HG03565 (cell line): ENCODE data around the gene CCND2.

ENCODE experiments used
- ATAC-seq: cut with Tn5 transposase; IDR thresholded peaks from one replicate; pipeline ENCODE4 v1.9.1; 2021; ENCODE audit warnings: mild to moderate bottlenecking, moderate library complexity; ENCODE audit not compliant: unreplicated experiment

CCND2 gene

GRCh38 chr12:4289231-4289878, 15.8 kb downstream of the CCND2 start:
- ATAC-seq, result no peak

- ATAC-seq, result no peak
Measured at GRCh38 chr12:4289998-4290790, 16.6 kb downstream of the CCND2 start.

- ATAC-seq, result no peak
Measured at GRCh38 chr12:4292341-4293073, 18.9 kb downstream of the CCND2 start.

GRCh38 chr12:4293299-4293965, 19.9 kb downstream of the CCND2 start:
- no peak for ATAC-seq

DNA sequence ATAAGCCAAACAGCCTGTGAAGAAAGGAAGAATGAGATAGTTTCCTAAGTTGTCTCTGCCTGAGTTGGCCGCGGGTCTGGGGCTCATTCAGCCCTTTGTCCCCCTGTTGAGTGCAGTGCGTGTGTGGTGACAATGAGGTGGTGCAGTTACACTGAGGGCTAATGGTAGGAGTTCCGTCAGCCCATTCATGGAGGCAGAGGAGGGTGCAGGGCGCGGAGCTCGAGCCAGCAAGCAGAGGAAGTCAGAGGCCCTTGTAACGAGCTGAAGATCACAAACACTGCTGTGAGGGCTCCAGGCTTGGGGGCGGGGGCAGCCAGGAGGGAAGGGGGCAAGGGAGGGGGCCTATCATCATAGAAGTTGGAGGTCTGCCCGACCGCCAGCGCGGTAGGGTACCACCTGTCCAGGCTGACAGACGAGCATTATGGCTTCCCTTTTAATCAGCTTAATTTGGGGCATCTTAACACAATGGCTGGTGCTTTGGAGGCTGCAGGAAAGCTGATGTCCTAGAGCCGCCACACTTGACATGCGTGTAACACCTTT, 20.5 kb downstream of the CCND2 start:
- ATAC-seq, result no peak

- no peak for ATAC-seq
Measured at GRCh38 chr12:4296751-4297150, 23.2 kb downstream of the CCND2 start.

DNA sequence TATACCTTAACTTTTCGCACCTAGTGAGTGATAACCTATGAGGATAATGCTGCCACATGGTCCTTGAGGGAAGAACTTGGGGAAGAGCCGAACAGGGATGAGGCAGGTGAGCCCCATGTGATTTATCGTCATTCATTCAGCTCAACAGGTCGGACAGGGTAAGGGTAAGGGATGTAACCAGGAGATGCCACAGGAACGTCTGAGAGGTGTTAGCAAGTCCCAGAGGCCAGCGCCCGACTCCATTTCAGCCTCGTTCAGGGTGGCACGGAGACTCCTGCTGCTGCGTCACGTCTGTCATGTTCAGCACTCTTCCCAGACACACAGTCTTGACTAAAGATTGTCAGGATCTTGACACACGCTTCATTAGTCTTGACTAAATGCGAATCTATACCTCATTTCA, 24.1 kb downstream of the CCND2 start:
- ATAC-seq, result no peak

GRCh38 chr12:4300883-4301282, 27.3 kb downstream of the CCND2 start:
- ATAC-seq, result no peak

- no peak for ATAC-seq
Measured at GRCh38 chr12:4301932-4302501, 28.5 kb downstream of the CCND2 start.

DNA sequence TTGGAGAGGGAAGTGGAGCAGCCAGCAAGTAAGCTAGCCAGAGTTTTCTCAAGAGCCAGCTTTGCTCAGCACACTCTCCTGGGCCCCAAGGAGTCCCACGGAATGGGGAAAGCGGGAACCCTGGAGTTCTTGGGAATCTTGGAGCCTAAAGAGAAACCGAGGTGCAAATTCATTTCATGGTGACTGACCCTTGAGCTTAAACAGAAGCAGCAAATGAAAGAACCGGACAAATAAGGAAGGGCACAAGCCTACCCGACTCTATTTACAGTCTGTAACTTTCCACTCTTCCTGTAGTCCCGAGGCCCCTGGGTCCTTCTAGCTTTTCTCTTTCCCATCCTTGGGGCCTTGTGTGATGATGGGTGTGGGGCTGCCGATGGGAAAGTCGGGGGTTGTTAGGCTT, 29.3 kb downstream of the CCND2 start:
- no peak for ATAC-seq

GRCh38 chr12:4303750-4304149, 30.2 kb downstream of the CCND2 start:
- no peak for ATAC-seq

DNA sequence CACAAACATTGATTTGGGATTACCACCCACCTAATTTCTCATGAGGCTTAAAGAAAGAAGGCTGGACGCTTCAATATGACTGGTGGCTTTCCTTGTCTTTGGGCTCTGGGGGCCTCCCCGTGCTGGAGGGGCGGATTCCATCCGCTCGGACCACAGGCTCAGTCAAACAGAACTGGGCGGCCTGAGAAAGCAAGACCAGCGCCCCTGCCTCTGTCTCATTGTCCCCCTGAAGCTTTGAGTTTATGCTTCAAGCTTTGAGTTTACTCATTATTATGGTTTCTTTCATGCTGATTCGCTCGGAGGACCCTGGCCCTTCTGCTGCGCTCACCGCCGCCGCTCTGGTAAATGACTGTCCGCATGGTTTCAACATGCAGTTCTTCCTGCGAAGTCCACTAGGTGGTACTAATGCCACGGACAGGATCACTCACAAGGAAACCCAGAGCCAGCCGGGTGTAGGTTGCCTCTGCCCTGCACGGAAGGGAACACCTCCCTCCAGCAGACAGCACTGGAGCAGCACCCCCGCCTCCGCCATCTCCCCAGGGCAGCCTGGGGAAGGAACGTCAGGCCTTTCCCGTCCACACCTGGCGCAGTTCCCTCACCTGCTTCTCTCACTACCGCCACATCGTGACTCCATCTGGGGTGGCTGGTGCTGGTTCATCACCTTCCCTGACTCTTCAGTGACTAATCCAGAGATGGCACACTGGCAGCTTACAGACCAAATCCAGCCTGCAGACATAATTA, 34.2 kb downstream of the CCND2 start:
- no peak for ATAC-seq

DNA sequence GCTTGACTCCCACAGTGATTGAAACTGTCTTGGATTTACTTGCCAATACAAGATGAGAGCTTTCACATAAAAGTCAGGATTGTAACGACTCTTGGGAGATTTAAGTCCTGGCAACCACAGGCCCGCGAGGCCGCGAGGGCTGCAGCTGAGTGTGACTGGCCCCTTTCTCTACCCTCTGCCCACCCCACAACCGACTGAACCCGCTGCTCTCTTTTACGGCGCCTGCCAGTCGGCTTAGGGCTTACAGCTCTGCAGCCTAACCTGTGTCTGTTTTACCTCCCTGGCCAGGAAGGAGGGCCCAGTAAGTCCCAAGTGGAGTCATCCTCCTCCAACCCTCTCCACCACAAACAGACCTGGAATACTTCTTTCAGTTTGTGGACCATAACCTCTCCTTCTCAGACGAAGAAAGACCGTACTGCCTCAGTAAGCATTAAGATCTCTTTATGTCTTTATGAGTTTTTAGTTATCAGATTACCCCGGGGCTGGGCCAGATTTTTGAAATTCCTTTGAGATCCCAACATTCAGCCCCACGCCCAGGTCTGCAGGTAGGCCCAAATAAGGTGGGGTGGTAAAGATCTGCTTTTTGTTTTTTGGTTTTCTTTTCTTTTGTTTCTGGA, 34.9 kb downstream of the CCND2 start:
- ATAC-seq, result no peak

- ATAC-seq, result no peak
Measured at GRCh38 chr12:4311776-4312175, 38.2 kb downstream of the CCND2 start.

GRCh38 chr12:4312251-4312650, 38.7 kb downstream of the CCND2 start:
- no peak for ATAC-seq

- peak; percentile 10 for ATAC-seq
Measured at GRCh38 chr12:4320497-4320852, 46.9 kb downstream of the CCND2 start.

- ATAC-seq, result peak; percentile 88
Measured at GRCh38 chr12:4320853-4321701, 47.5 kb downstream of the CCND2 start, which contains the start of gene TIGAR. Gene TIGAR, plus strand, starts transcription at chr12:4321213. Its CDS starts 59 bp downstream, at chr12:4321272.

DNA sequence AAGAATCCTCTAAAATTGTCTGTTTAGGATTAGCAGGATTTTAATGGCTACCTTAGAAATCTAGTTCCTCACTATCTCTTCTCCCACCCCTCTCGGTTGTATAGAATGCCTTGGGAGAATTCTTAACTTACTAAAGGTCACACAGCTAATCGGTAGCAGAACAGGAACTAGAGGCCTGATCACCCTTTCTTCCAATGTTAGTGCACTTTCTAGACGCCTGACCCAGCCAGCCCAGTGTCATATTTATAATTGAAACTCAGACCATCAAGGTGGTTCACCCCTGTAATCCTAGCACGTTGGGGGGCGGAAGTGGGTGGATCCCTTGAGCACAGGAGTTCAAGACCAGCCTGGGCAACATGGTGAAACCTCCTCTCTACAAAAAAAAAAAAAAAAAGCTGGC, 49.2 kb downstream of the CCND2 start:
- no peak for ATAC-seq
